WI38 (cell line): Measurements from ENCODE around the gene C1orf115.

Source experiments
- H3K4me3 ChIP-seq: 2 replicates; pipeline ENCODE4 v1.5.1; 2011; ENCODE audit warnings: low read depth, mild to moderate bottlenecking, control low read depth, low read length
- CTCF ChIP-seq: IDR thresholded peaks from 2 replicates; pipeline ENCODE4 v1.5.1; 2012; ENCODE audit warnings: low read depth, mild to moderate bottlenecking, control low read depth, low read length

The C1orf115 gene

GRCh38 chr1:220684890-220685289 is 5.3 kb upstream of the C1orf115 start:
- no peak overlapping the region for H3K4me3 ChIP-seq
- no peak for TF ChIP-seq CTCF

GRCh38 chr1:220685879-220686278 is 4.3 kb upstream of the C1orf115 start:
- TF ChIP-seq CTCF: no peak
- H3K4me3 ChIP-seq: no peak overlapping the region

GRCh38 chr1:220687809-220688208 is 2.4 kb upstream of the C1orf115 start:
- no peak for TF ChIP-seq CTCF
- H3K4me3 ChIP-seq: no peak overlapping the region

GRCh38 chr1:220689666-220690065 is 497 bp upstream of the C1orf115 start:
- TF ChIP-seq CTCF: no peak

GRCh38 chr1:220691053-220691684 is 1.0 kb downstream of the C1orf115 start:
- no peak overlapping the region for H3K4me3 ChIP-seq
- no peak for TF ChIP-seq CTCF

More at GRCh38 chr1:220689666-220690065, 497 bp upstream of the C1orf115 start:
- no peak overlapping the region for H3K4me3 ChIP-seq

- TF ChIP-seq CTCF: no peak
- H3K4me3 ChIP-seq: no peak overlapping the region
These were observed 2.5 kb downstream of the C1orf115 start for GRCh38 chr1:220692436-220693228.

- no peak for TF ChIP-seq CTCF
- no peak overlapping the region for H3K4me3 ChIP-seq
These were observed 4.8 kb downstream of the C1orf115 start for GRCh38 chr1:220694866-220695382.
